ENCODE measurements around the gene CAT.

DNA sequence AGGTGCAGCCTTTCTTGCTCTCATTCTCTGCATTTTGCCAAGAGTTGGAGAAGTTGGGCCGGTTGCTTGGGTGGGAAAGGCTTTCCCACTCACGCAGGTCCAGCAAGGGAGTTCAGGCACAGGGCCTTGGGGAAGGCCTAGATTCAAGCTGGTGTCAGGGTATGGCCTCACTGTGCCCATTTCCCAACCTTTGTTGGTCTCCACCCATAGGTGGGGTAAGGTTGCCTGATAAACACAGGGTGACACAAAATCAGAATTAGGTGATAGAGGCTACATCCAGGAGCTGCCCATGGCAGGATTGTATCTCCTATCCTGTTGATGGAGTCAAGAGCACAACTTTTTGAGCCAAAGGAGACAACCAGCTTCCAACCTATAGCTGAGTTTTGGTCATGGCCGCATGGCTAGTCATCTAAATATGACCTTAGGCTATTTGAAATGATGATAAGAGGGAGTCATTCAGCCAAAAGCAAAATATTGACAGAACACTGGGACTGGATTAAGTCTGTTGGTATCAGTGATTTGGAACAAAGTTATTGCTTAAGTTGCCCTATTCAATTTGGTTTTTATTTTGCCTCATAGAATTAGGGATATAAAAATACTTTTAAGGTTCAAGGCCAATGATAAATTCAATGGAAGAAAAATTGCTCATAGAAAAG is 20.9 kb downstream of the CAT start:
- no peak for TF ChIP-seq POLR2A (IDR thresholded peaks at IDR 0.05)
- no peak for TF ChIP-seq CTCF (IDR thresholded peaks at IDR 0.05)

Measured in testis (tissue), 2 donors.